Skin of body (tissue), 2 donors: ENCODE results near the gene CABCOCO1. TPM values are rescaled to one million over a fixed set of nuclear protein-coding genes. Genes with fewer than 3 reads are reported as not detected.
A peak's percentile ranks its signal among the peaks of the same experiment; 100 is the strongest.
"Not testable (repeated sequence)": the region's sequence is repeated elsewhere in the genome, so short reads cannot be mapped to it uniquely, and the experiment has no call there.

Experiments used
- DNase-seq: peaks from one replicate; lab custom pipeline; 2025; lab: John Stamatoyannopoulos, UW
- total RNA-seq: library from RNA; depleted of rRNA; stranded (reverse); fragments of >200 nt; gene quantifications from one replicate; pipeline ENCODE4 v1.2.3, GENCODE V29; 2014

CABCOCO1 gene
- total RNA-seq, 1 donor from 2014 or later = 2.0 TPM

- peak; percentile 96 for DNase-seq
Observed at GRCh38 chr10:61642676-61643075, 20.1 kb upstream of the CABCOCO1 start.

- DNase-seq = peak; percentile 91
Observed at GRCh38 chr10:61643316-61643751, 19.4 kb upstream of the CABCOCO1 start.

GRCh38 chr10:61653699-61654098 lies 9.0 kb upstream of the CABCOCO1 start:
- no peak for DNase-seq

GRCh38 chr10:61655335-61655851 lies 7.3 kb upstream of the CABCOCO1 start:
- no peak for DNase-seq

GRCh38 chr10:61663466-61663865 lies 737 bp downstream of the CABCOCO1 start:
- DNase-seq = no peak

- DNase-seq = no peak
Observed at GRCh38 chr10:61664985-61665384, 2.3 kb downstream of the CABCOCO1 start.

- no peak for DNase-seq
Observed at GRCh38 chr10:61669161-61669725, 6.5 kb downstream of the CABCOCO1 start.

GRCh38 chr10:61669849-61670248 lies 7.1 kb downstream of the CABCOCO1 start:
- DNase-seq = no peak

GRCh38 chr10:61673360-61673759 lies 10.6 kb downstream of the CABCOCO1 start:
- no peak for DNase-seq

- DNase-seq = no peak
Observed at GRCh38 chr10:61682323-61682722, 19.6 kb downstream of the CABCOCO1 start.

GRCh38 chr10:61683319-61683718 lies 20.6 kb downstream of the CABCOCO1 start:
- no peak for DNase-seq

GRCh38 chr10:61684894-61685507 lies 22.3 kb downstream of the CABCOCO1 start:
- peak; percentile 89 for DNase-seq

- DNase-seq = peak; percentile 46
Observed at GRCh38 chr10:61688551-61689308, 26.0 kb downstream of the CABCOCO1 start.

- DNase-seq = not testable (repeated sequence)
Observed at GRCh38 chr10:61691667-61692066, 28.9 kb downstream of the CABCOCO1 start.

- DNase-seq = no peak
Observed at GRCh38 chr10:61692447-61693010, 29.8 kb downstream of the CABCOCO1 start.

GRCh38 chr10:61698968-61699655 lies 36.4 kb downstream of the CABCOCO1 start:
- no peak for DNase-seq

GRCh38 chr10:61701055-61701705 lies 38.5 kb downstream of the CABCOCO1 start:
- no peak for DNase-seq

GRCh38 chr10:61701706-61702105 lies 39.0 kb downstream of the CABCOCO1 start:
- DNase-seq = no peak

GRCh38 chr10:61702584-61702983 lies 39.9 kb downstream of the CABCOCO1 start:
- no peak for DNase-seq

- no peak for DNase-seq
Observed at GRCh38 chr10:61705022-61705613, 42.4 kb downstream of the CABCOCO1 start.
